Measurements from ENCODE around the gene KLHL21. TPM values are rescaled to one million over a fixed set of nuclear protein-coding genes. Genes with fewer than 3 reads are reported as not detected.

Gene KLHL21
- total and polyA plus RNA-seq, 7 experiments from 2014 or later, result 17.2 to 58.1 (median 31.1) TPM

GRCh38 chr1:6622396-6623152 lies 19.9 kb upstream of the KLHL21 start:
- ChIA-PET POLR2A (interaction anchor here (0.6 to 14.2 kb wide), 3 partner anchors 19 to 71 kb away, joined by 3 to 246 read pairs (median 4); partner anchors contain the start of genes KLHL21 and ZBTB48), CTCF (interaction anchor here (1.2 to 2.0 kb wide), 3 partner anchors 18 to 21 kb away, joined by 3 to 7 read pairs (median 3); no protein-coding TSS in a partner anchor)
- no peak overlapping the region for H3K27ac ChIP-seq (ENCODE audit: low read depth, low read length)
- Mint-ChIP-seq H3K4me1 (peaks cover 5 to 27% (median 25%) of the 10 kb centered on the region in 7 donors), H3K27me3 (no peaks in the 10 kb centered on the region), H3K4me3 (peak overlapping the region in 2 of 10 donors; percentile 2 to 9), H3K9me3 (no peaks in the 10 kb centered on the region), H3K36me3 (peaks cover 0 to 9% (median 3%) of the 10 kb centered on the region in 5 donors), H3K27ac (peak overlapping the region in 1 of 9 donors; percentile 69)
- peaks cover 0 to 39% (median 0%) of the 10 kb centered on the region in 3 experiments for H3K36me3 ChIP-seq (ENCODE audit: control insufficient read depth in 2 of 3, insufficient read depth in 3 of 3, low read length in 3 of 3)
- DNase-seq, result no peak
- no peak overlapping the region for H3K4me3 ChIP-seq (ENCODE audit: low read length)
- no peaks in the 10 kb centered on the region for H3K27me3 ChIP-seq (ENCODE audit: control insufficient read depth in 2 of 2, insufficient read depth in 2 of 2, low read length in 2 of 2)
- intact Hi-C loops (cut with micrococcal nuclease), result no loop called here
- ATAC-seq, result no peak
- no peaks in the 10 kb centered on the region for H3K9me3 ChIP-seq (ENCODE audit: control insufficient read depth in 2 of 3, low read length in 3 of 3)
- H3K4me1 ChIP-seq (ENCODE audit: control insufficient read depth in 2 of 2, insufficient read depth in 2 of 2, low read length in 2 of 2), result peaks cover 13 to 18% of the 10 kb centered on the region in 2 donors

GRCh38 chr1:6621429-6622391 lies 19.0 kb upstream of the KLHL21 start:
- POLR2A ChIA-PET, result interaction anchor here (0.6 to 14.2 kb wide), 8 partner anchors 18 to 172 kb away, joined by 3 to 246 read pairs (median 3); partner anchors contain the start of genes KLHL21 and ZBTB48
- H3K4me1 ChIP-seq (ENCODE audit: control insufficient read depth in 2 of 2, insufficient read depth in 2 of 2, low read length in 2 of 2), result peaks cover 10 to 13% of the 10 kb centered on the region in 2 donors

GRCh38 chr1:6619045-6619444 lies 16.4 kb upstream of the KLHL21 start:
- POLR2A ChIA-PET, result interaction anchor here (1.4 to 14.2 kb wide), 2 partner anchors 15 to 40 kb away, joined by 5 to 246 read pairs; partner anchors contain the start of genes KLHL21 and ZBTB48

More at GRCh38 chr1:6621429-6622391, 19.0 kb upstream of the KLHL21 start:
- H3K4me3 Mint-ChIP-seq, result no peak overlapping the region
- CTCF ChIA-PET, result interaction anchor here (1.2 to 1.3 kb wide), 2 partner anchors 17 to 20 kb away, joined by 3 read pairs; no protein-coding TSS in a partner anchor
- H3K27ac ChIP-seq (ENCODE audit: low read depth, low read length), result no peak overlapping the region
- no peaks in the 10 kb centered on the region for H3K9me3 ChIP-seq (ENCODE audit: control insufficient read depth in 2 of 3, low read length in 3 of 3)
- H3K27me3 ChIP-seq (ENCODE audit: control insufficient read depth in 2 of 2, insufficient read depth in 2 of 2, low read length in 2 of 2), result no peaks in the 10 kb centered on the region
- DNase-seq (no peak), ATAC-seq (no peak)
- peaks cover under 1 to 21% (median 16%) of the 10 kb centered on the region in 7 donors for H3K4me1 Mint-ChIP-seq
- no peaks in the 10 kb centered on the region for H3K9me3 Mint-ChIP-seq
- intact Hi-C loops (cut with micrococcal nuclease), result no loop called here
- H3K27ac Mint-ChIP-seq, result no peak overlapping the region
- H3K36me3 Mint-ChIP-seq, result peaks cover 0 to 8% (median 3%) of the 10 kb centered on the region in 5 donors
- no peak overlapping the region for H3K4me3 ChIP-seq (ENCODE audit: low read length)
- H3K36me3 ChIP-seq (ENCODE audit: control insufficient read depth in 2 of 3, insufficient read depth in 3 of 3, low read length in 3 of 3), result peaks cover 0 to 38% (median 0%) of the 10 kb centered on the region in 3 experiments
- no peaks in the 10 kb centered on the region for H3K27me3 Mint-ChIP-seq

GRCh38 chr1:6614929-6615785 lies 12.5 kb upstream of the KLHL21 start:
- peaks cover 0 to 14% of the 10 kb centered on the region in 2 donors for H3K4me1 ChIP-seq (ENCODE audit: control insufficient read depth in 2 of 2, insufficient read depth in 2 of 2, low read length in 2 of 2)
- peaks cover 0 to 21% (median 0%) of the 10 kb centered on the region in 3 experiments for H3K36me3 ChIP-seq (ENCODE audit: control insufficient read depth in 2 of 3, insufficient read depth in 3 of 3, low read length in 3 of 3)
- ATAC-seq, result no peak
- intact Hi-C loops (cut with micrococcal nuclease), result no loop called here
- H3K9me3 ChIP-seq (ENCODE audit: control insufficient read depth in 2 of 3, low read length in 3 of 3), result no peaks in the 10 kb centered on the region
- Mint-ChIP-seq H3K36me3 (peaks cover 0 to 5% (median 2%) of the 10 kb centered on the region in 5 donors), H3K27ac (peak overlapping the region; percentile 3 to 93 (median 82)), H3K9me3 (no peaks in the 10 kb centered on the region), H3K27me3 (peaks cover 0 to 2% (median 0%) of the 10 kb centered on the region in 5 donors), H3K4me3 (peak overlapping the region; percentile 57 to 93 (median 79)), H3K4me1 (peaks cover 16 to 37% (median 25%) of the 10 kb centered on the region in 7 donors)
- ChIA-PET POLR2A (interaction anchor here (0.6 to 14.2 kb wide), 5 partner anchors 9 to 124 kb away, joined by 3 to 246 read pairs (median 5); partner anchors contain the start of genes KLHL21, NOL9 and ZBTB48), CTCF (interaction anchor here (0.9 to 1.6 kb wide), 2 partner anchors 35 to 40 kb away, joined by 4 to 5 read pairs; partner anchors contain the start of gene ZBTB48)
- H3K27me3 ChIP-seq (ENCODE audit: control insufficient read depth in 2 of 2, insufficient read depth in 2 of 2, low read length in 2 of 2), result no peaks in the 10 kb centered on the region
- peak in 2 of 9 donors; percentile 17 to 43 for DNase-seq
- H3K27ac ChIP-seq (ENCODE audit: low read depth, low read length), result peak overlapping the region; percentile 72
- no peak overlapping the region for H3K4me3 ChIP-seq (ENCODE audit: low read length)

More at GRCh38 chr1:6619045-6619444, 16.4 kb upstream of the KLHL21 start:
- Mint-ChIP-seq H3K27me3 (no peaks in the 10 kb centered on the region), H3K4me3 (no peak overlapping the region), H3K27ac (no peak overlapping the region), H3K9me3 (no peaks in the 10 kb centered on the region), H3K4me1 (peaks cover 6 to 20% (median 11%) of the 10 kb centered on the region in 7 donors), H3K36me3 (peaks cover 0 to 7% (median 3%) of the 10 kb centered on the region in 5 donors)
- ATAC-seq (no peak), DNase-seq (no peak)
- Histone ChIP-seq H3K27ac (ENCODE audit: low read depth, low read length) (no peak overlapping the region), H3K36me3 (ENCODE audit: control insufficient read depth in 2 of 3, insufficient read depth in 3 of 3, low read length in 3 of 3) (peaks cover 0 to 41% (median 0%) of the 10 kb centered on the region in 3 experiments), H3K4me1 (ENCODE audit: control insufficient read depth in 2 of 2, insufficient read depth in 2 of 2, low read length in 2 of 2) (peaks cover 0 to 6% of the 10 kb centered on the region in 2 donors), H3K27me3 (ENCODE audit: control insufficient read depth in 2 of 2, insufficient read depth in 2 of 2, low read length in 2 of 2) (no peaks in the 10 kb centered on the region), H3K9me3 (ENCODE audit: control insufficient read depth in 2 of 3, low read length in 3 of 3) (no peaks in the 10 kb centered on the region), H3K4me3 (ENCODE audit: low read length) (no peak overlapping the region)
- intact Hi-C loops (cut with micrococcal nuclease), result no loop called here
- CTCF ChIA-PET, result no interaction called here

- intact Hi-C loops (cut with micrococcal nuclease), result no loop called here
- Mint-ChIP-seq H3K4me1 (peaks cover 16 to 37% (median 25%) of the 10 kb centered on the region in 7 donors), H3K4me3 (peak overlapping the region; percentile 25 to 97 (median 90)), H3K36me3 (no peaks in the 10 kb centered on the region), H3K27ac (peak overlapping the region in 1 of 9 donors; percentile 80), H3K9me3 (no peaks in the 10 kb centered on the region), H3K27me3 (peaks cover 0 to 2% (median 0%) of the 10 kb centered on the region in 5 donors)
- Histone ChIP-seq H3K27ac (ENCODE audit: low read depth, low read length) (peak overlapping the region; percentile 82), H3K36me3 (ENCODE audit: control insufficient read depth in 2 of 3, insufficient read depth in 3 of 3, low read length in 3 of 3) (peaks cover 0 to 12% (median 0%) of the 10 kb centered on the region in 3 experiments), H3K9me3 (ENCODE audit: control insufficient read depth in 2 of 3, low read length in 3 of 3) (no peaks in the 10 kb centered on the region), H3K4me1 (ENCODE audit: control insufficient read depth in 2 of 2, insufficient read depth in 2 of 2, low read length in 2 of 2) (peaks cover 0 to 14% of the 10 kb centered on the region in 2 donors), H3K27me3 (ENCODE audit: control insufficient read depth in 2 of 2, insufficient read depth in 2 of 2, low read length in 2 of 2) (no peaks in the 10 kb centered on the region), H3K4me3 (ENCODE audit: low read length) (peak overlapping the region; percentile 39)
- ATAC-seq (no peak), DNase-seq (peak in 7 of 9 donors; percentile 23 to 80 (median 34))
- ChIA-PET POLR2A (interaction anchor here (0.9 to 1.3 kb wide), 6 partner anchors 9 to 154 kb away, joined by 3 to 27 read pairs (median 3); partner anchors contain the start of genes KLHL21, NOL9 and THAP3), CTCF (no interaction called here)
Measured at GRCh38 chr1:6614019-6614928, 11.6 kb upstream of the KLHL21 start.

Data from naive thymus-derived CD4-positive, alpha-beta T cell (primary cell).